Effector CD4-positive, alpha-beta T cell (primary cell): Measurements from ENCODE around the gene OR1N1. TPM values are rescaled to one million over a fixed set of nuclear protein-coding genes. Genes with fewer than 3 reads are reported as not detected.
"Not testable (repeated sequence)": the region's sequence is repeated elsewhere in the genome, so short reads cannot be mapped to it uniquely, and the experiment has no call there.

Experiments used
- DNase-seq: peaks from one replicate; pipeline ENCODE4 v3.0.0-alpha.2; 2020
- total RNA-seq: gene quantifications from one replicate; lab custom pipeline; 2026; lab: John Stamatoyannopoulos, UW

OR1N1 gene, protein sequence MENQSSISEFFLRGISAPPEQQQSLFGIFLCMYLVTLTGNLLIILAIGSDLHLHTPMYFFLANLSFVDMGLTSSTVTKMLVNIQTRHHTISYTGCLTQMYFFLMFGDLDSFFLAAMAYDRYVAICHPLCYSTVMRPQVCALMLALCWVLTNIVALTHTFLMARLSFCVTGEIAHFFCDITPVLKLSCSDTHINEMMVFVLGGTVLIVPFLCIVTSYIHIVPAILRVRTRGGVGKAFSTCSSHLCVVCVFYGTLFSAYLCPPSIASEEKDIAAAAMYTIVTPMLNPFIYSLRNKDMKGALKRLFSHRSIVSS
- total RNA-seq = not detected

DNA sequence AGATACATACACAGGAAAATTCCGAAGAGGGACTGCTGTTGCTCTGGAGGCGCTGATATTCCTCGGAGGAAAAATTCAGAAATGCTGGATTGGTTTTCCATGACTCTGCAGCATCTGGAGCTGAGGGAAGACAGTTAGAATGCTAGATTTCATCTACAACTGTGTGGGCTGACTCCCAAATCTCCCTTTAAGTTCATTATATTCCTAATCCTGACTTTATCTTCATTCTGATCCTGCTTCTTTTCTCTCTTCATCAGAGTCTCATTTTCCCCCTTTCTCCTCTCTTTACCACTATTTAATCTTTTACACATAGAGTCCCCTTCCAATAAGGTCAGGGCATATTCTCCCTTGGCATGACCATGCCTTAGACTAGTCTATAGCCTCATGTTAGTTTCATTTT, at the start of gene OR1N1:
Gene OR1N1 (minus strand): TSS at position 101 of the 400 bp plus-strand sequence. CDS start 0 bp downstream, at position 101.
- DNase-seq = no peak

DNA sequence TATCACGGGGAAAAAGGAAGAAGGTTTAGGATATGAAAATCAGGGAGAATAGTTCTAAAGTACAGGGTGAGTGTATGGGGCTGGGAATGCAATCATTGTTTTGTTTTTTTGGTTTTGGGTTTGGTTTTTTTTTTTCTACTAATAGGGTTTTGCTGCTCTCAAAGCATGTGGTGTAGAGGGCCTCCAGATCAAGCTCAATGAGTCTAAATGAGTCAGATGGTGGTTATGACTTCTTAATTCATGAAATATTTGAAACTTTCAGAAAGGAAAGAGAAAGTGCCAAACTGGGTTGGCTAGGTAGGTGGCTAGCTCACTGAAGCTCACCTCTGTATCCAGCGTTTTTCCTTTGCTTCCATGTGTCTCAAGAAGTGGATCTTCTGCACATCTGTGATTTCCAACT, 45.4 kb upstream of the OR1N1 start:
- DNase-seq = no peak

DNA sequence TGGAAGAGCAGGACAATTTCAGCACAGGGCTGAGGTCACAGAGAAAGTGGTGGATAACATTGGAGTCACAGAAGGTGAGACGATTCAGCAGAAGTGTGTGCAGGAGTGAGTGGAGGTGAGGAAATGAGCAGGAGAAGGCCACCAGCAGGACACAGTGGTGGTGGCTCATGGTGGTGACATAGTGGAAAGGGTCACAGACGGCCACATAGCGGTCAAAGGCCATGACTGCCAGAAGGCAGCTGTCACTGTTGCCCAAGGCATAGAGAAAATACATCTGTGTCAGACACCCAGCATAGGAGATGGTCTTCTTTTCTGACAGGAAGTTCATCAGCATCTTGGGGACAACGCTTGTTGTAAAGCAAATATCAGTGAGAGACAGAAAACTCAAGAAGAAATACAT, 40.8 kb upstream of the OR1N1 start:
- DNase-seq = no peak

DNA sequence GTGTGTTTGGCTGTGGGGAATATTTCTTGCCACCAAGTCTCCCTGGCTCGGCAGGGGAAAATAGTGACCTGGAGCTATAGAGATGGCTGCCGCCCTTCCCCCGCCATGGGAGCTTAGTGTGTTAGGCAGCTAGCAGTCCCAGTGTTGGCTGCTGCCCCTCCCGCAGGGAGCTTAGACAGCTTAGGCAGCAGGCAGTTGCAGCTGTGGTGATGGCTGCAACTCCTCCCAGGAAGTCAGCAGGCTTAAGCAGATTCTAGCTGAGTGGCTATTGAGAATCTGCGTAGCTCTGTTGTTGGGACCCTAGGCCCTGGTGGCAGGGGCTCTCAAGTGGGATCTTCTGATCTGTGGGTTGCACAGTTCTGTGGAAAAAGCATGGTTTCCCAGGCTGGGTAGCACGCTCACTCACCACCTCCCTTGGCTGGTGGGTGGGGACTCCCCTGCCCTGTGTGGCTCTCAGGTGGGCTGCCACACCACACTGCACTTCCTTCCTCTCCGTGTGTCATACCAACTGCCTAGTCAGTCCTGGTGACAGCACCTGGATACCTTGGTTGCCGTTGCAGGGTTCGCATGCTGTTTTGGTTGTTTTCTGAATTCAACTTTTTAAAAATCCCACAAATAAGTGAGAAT, 35.2 kb upstream of the OR1N1 start:
- DNase-seq = no peak

DNA sequence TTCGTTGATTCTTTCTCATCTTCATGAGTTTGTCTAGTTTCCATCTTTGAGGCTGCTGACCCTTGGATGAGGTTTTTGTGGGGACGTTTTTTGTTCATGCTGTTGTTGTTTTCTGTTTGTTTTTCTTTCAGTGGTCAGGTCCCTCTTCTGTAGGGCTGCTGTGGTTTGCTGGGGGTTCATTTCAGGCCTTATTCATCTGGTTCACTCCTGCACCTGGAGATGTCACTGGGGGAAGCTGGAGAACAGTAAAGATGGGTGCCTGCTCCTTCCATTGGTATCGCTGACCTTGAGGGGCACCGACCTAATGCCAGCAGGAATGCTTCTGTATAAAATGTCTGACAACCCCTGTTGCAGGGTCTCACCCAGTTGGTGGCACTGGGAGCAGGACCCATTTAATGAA, 34.4 kb upstream of the OR1N1 start:
- no peak for DNase-seq

DNA sequence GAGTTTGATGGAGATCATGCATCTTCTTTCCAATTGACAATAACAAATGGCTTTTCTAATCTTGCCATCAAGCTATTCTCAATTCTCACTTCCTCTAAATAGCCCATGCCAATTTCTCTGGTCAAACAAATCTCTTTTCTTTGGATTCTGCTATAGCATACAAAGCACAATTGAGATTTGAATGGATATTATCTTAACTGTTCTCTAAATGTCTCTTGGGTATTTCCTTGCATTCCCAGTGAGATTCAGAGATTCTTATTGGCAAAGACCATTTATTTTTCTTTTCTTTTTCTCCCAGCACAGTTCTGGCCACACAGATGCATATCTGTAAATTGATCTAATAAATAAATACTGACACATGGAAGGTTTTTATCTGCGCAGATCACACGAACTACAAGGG, 25.7 kb upstream of the OR1N1 start, which contains the start of gene OR1N2:
Gene OR1N2 (plus strand): TSS at position 301 of the 400 bp plus-strand sequence. CDS start 100 bp downstream, outside the sequence.
- DNase-seq = no peak

DNA sequence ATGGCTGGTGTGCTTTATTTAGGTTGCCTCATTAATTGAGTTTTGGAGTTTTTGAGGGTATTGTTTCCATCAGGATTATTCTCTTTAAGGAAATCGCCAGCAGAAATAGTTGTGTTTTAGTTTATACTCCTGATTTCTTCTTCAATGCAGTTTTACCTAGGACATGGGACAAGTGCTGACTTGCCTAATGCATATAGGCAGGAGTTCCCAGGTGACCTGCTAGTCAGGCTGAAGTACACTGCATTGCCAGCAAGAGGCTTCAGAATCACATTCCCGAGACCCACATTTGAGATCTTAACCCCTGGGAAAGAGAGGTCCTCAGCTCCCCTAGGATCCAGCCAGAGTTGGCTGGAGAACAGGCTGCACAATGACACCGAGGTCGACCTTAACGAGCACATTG, 24.3 kb upstream of the OR1N1 start:
- DNase-seq = no peak

GRCh38 chr9:122546196-122546595, 19.1 kb upstream of the OR1N1 start:
- DNase-seq = no peak

GRCh38 chr9:122538757-122539156, 11.7 kb upstream of the OR1N1 start:
- DNase-seq = no peak

GRCh38 chr9:122537066-122537465, 10.0 kb upstream of the OR1N1 start:
- DNase-seq = not testable (repeated sequence)

GRCh38 chr9:122536134-122536533, 9.0 kb upstream of the OR1N1 start:
- no peak for DNase-seq

- DNase-seq = not testable (repeated sequence)
Measured at GRCh38 chr9:122531157-122531556, 4.1 kb upstream of the OR1N1 start.

- DNase-seq = no peak
Measured at GRCh38 chr9:122526602-122527001, 491 bp downstream of the OR1N1 start.

DNA sequence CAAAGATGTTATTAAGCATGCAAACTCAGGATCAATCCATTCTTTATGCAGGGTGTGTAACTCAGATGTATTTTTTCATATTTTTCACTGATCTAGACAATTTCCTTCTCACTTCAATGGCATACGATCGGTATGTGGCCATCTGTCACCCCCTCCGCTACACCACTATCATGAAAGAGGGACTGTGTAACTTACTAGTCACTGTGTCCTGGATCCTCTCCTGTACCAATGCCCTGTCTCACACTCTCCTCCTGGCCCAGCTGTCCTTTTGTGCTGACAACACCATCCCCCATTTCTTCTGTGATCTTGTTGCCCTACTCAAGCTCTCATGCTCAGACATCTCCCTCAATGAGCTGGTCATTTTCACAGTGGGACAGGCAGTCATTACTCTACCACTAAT, 7.7 kb downstream of the OR1N1 start:
- DNase-seq = no peak

DNA sequence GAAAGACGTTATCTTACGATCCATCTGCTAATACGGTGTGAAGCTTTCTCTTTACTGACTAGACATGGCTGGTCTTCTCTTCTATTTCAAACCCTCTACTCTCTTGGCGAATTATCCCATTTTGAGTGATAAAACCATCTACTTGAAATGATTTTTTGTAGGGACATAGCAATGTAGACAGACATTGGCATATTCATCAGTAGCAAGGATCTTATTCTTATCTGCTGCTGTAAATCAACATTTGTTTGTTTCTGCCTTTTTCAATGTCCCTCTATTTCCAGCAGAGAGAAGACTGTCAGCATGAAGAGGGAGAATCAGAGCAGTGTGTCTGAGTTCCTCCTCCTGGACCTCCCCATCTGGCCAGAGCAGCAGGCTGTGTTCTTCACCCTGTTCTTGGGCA, 8.3 kb downstream of the OR1N1 start, which contains the start of gene OR1J4:
Gene OR1J4 (plus strand): TSS at position 301 of the 400 bp plus-strand sequence. CDS start 0 bp downstream, at position 301.
- DNase-seq = no peak

- DNase-seq = no peak
Measured at GRCh38 chr9:122518226-122518625, 8.9 kb downstream of the OR1N1 start.

GRCh38 chr9:122510502-122510901, 16.6 kb downstream of the OR1N1 start, which contains the start of gene OR1J2:
TSS of gene OR1J2 (plus strand) at chr9:122510802. CDS start at chr9:122510802, 0 bp downstream.
- DNase-seq = no peak

DNA sequence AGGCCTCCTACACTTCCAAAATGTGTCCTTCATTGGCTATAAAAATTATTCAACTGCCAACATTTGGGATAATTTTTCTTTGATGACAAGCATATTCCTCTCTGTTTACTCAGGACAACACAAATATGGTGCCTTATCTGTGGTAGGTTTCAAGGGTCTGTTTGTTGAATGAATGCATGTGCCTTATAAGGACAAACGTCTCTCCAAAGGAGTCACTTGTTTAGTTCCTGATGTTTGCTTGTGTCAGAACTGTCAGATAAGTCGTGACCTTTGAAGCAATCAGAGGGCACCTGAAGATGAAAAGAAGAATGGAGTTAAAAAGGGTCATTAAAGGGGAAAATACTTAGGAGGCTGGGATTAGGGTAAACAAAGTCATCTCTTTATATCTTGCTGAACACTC, 20.1 kb downstream of the OR1N1 start:
- no peak for DNase-seq

GRCh38 chr9:122498883-122499288, 28.2 kb downstream of the OR1N1 start:
- no peak for DNase-seq

- no peak for DNase-seq
Measured at GRCh38 chr9:122479062-122479461, 48.0 kb downstream of the OR1N1 start.

DNA sequence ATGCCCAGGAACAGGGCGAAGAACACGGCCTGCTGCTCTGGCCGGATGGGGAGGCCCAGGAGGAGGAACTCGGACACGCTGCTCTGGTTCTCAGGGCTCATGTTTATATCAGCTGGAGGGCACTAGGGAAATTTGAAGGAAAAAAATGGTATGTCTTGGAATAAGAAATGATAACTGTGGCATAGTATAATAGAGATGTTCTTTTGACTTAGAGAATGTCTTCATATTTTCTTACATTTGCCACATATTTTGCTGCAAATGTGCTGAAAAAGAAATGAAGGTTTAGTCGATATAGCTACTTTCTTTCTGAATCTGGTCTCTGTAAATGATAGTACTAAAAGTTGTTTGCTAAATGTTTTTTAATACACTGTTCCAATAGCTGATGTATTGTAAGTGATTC, 49.3 kb downstream of the OR1N1 start, which contains the start of gene OR1J1:
Gene OR1J1 (minus strand): TSS at position 101 of the 400 bp plus-strand sequence. CDS start 0 bp downstream, at position 101.
- DNase-seq = no peak

DNA sequence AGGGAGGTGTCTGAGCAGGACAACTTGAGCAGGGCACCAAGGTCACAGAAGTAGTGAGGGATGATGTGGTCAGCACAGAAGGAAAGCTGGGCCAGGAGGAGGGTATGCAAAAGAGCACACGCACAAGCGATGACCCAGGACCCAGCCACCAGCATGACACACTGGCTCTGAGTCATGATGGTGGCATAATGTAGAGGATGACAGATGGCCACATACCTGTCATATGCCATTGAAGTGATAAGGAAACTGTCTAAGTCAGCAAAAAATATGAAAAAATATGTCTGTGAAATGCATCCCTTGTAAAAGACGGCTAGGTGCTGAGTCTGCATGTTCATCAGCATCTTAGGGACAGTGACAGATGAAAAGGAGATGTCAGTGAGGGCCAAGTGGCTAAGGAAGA, 49.7 kb downstream of the OR1N1 start:
- DNase-seq = no peak
